Gastrocnemius medialis (tissue), 4 donors: Measurements from ENCODE around the gene NAA60. TPM values are rescaled to one million over a fixed set of nuclear protein-coding genes. Genes with fewer than 3 reads are reported as not detected.

ENCODE experiments used
- ATAC-seq, 2 donors: fragments of 150-250 bp; one replicate each; pipeline ENCODE4 v1.9.1; 2016
- DNase-seq, 2 donors: peaks; one replicate each; pipeline ENCODE4 v3.0.0-alpha.2; 2019
- H3K27ac ChIP-seq, 4 donors: fragments of 200-600 bp; sonication (generic); 1 replicate in 1 of 4; 2 replicates in 3 of 4; pipeline ENCODE4 v1.5.1; 2016 to 2018; ENCODE audit warnings: mild to moderate bottlenecking in 2 of 4, moderate library complexity in 1 of 4
- H3K27me3 ChIP-seq, 3 donors: fragments of 200-600 bp; sonication (generic) in 2 of 3; 1 replicate in 1 of 3; 2 replicates in 2 of 3; pipeline versions ENCODE4 v1.5.1 to v1.6.0; 2016 to 2019; ENCODE audit warnings: mild to moderate bottlenecking in 1 of 3, moderate library complexity in 1 of 3
- H3K36me3 ChIP-seq, 2 donors: fragments of 200-600 bp; sonication (generic) in 1 of 2; one replicate each; pipeline ENCODE4 v1.5.1; 2017 to 2018
- H3K4me1 ChIP-seq, 2 donors: fragments of 200-600 bp; sonication (generic) in 1 of 2; one replicate each; pipeline ENCODE4 v1.5.1; 2016 to 2017; ENCODE audit warnings: mild to moderate bottlenecking in 2 of 2
- H3K4me3 ChIP-seq, 4 donors: fragments of 200-600 bp; sonication (generic) in 3 of 4; 1 replicate in 1 of 4; 2 replicates in 3 of 4; pipeline ENCODE4 v1.5.1; 2016 to 2019; ENCODE audit warnings: mild to moderate bottlenecking in 2 of 4
- H3K9me3 ChIP-seq, 3 donors: fragments of 200-600 bp; sonication (generic) in 2 of 3; 1 replicate in 1 of 3; 2 replicates in 2 of 3; pipeline ENCODE4 v1.5.1; 2016 to 2019
- CTCF ChIP-seq, 5 experiments: fragments of 450-650 bp in 3 of 5; fragments of 200-600 bp in 2 of 5; sonication (generic) in 2 of 5; IDR thresholded peaks in 4 of 5; conservative IDR thresholded peaks in 1 of 5; 1 replicate in 4 of 5; 2 replicates in 1 of 5; pipeline ENCODE4 v1.5.1; 2016 to 2019; ENCODE audit warnings: antibody characterized with exemption in 5 of 5, mild to moderate bottlenecking in 3 of 5, moderate library complexity in 3 of 5
- POLR2A ChIP-seq, 2 donors: fragments of 450-650 bp; IDR thresholded peaks; one replicate each; pipeline ENCODE4 v1.6.1; 2017; ENCODE audit warnings: antibody characterized with exemption in 2 of 2, mild to moderate bottlenecking in 2 of 2, moderate library complexity in 2 of 2
- in situ Hi-C, 4 donors: fragments of 200-750 bp; cut with MboI; loops; one replicate each; pipeline versions ENCODE4 v1.15.0 to v1.8.0; 2017; ENCODE audit warnings: low sequenced_read_pairs in 4 of 4
- intact Hi-C: fragments of 100-400 bp; cut with DNase I; formaldehyde crosslinking; loops from one replicate; pipeline ENCODE4 v1.15.1; 2023; ENCODE audit warnings: low total_unique reads
- total RNA-seq, 4 donors: library from RNA; depleted of rRNA; stranded (reverse); fragments of >200 nt; gene quantifications; one replicate each; pipeline versions ENCODE4 v1.1.0 to v1.2.3, GENCODE V29; 2016

The NAA60 gene
- total RNA-seq, 4 donors from 2014 or later, result 14.2 to 16.7 (median 15.4) TPM

- H3K9me3 ChIP-seq, result no peaks in the 10 kb centered on the region
- H3K36me3 ChIP-seq, result peaks cover 0 to 27% of the 10 kb centered on the region in 2 donors
- intact Hi-C loops, result no loop called here
- in situ Hi-C loops, result no loop called here
- no peak for ATAC-seq
- no peaks in the 10 kb centered on the region for H3K27me3 ChIP-seq
- no peak overlapping the region for H3K4me3 ChIP-seq
- H3K4me1 ChIP-seq, result no peaks in the 10 kb centered on the region
- no peak for DNase-seq
- no peak overlapping the region for H3K27ac ChIP-seq
- TF ChIP-seq CTCF (IDR thresholded peaks at IDR 0.05 in 4 of 5, conservative IDR thresholded peaks at IDR 0.05 in 1 of 5), result no peak
- no peak for TF ChIP-seq POLR2A (IDR thresholded peaks at IDR 0.05)
Observed at GRCh38 chr16:3488801-3489200, 45.3 kb downstream of the NAA60 start.

GRCh38 chr16:3490911-3491629 lies 47.6 kb downstream of the NAA60 start:
- Histone ChIP-seq H3K27ac (no peak overlapping the region), H3K4me3 (no peak overlapping the region), H3K27me3 (no peaks in the 10 kb centered on the region), H3K9me3 (no peaks in the 10 kb centered on the region), H3K36me3 (peaks cover 0 to 4% of the 10 kb centered on the region in 2 donors), H3K4me1 (no peaks in the 10 kb centered on the region)
- intact Hi-C loops, result no loop called here
- ATAC-seq (no peak), DNase-seq (no peak)
- TF ChIP-seq CTCF (IDR thresholded peaks at IDR 0.05 in 4 of 5, conservative IDR thresholded peaks at IDR 0.05 in 1 of 5) (no peak), POLR2A (IDR thresholded peaks at IDR 0.05) (no peak)
- in situ Hi-C loops, result loop anchor here in 1 of 4 donors (10.0 kb wide), 1 partner anchor 86 kb away; the partner anchor contains the start of genes ZNF174 and ZSCAN32

- no peak overlapping the region for H3K27ac ChIP-seq
- no peak overlapping the region for H3K4me3 ChIP-seq
- no peaks in the 10 kb centered on the region for H3K36me3 ChIP-seq
- ATAC-seq (no peak), DNase-seq (no peak)
- no peaks in the 10 kb centered on the region for H3K4me1 ChIP-seq
- in situ Hi-C loops, result loop anchor here in 1 of 4 donors (10.0 kb wide), 1 partner anchor 88 kb away; the partner anchor contains the start of genes ZNF174 and ZSCAN32
- intact Hi-C loops, result no loop called here
- no peaks in the 10 kb centered on the region for H3K9me3 ChIP-seq
- H3K27me3 ChIP-seq, result no peaks in the 10 kb centered on the region
- TF ChIP-seq CTCF (IDR thresholded peaks at IDR 0.05 in 4 of 5, conservative IDR thresholded peaks at IDR 0.05 in 1 of 5) (no peak), POLR2A (IDR thresholded peaks at IDR 0.05) (no peak)
Observed at GRCh38 chr16:3492356-3492755, 48.9 kb downstream of the NAA60 start.

- Histone ChIP-seq H3K27me3 (no peaks in the 10 kb centered on the region), H3K36me3 (no peaks in the 10 kb centered on the region), H3K4me1 (no peaks in the 10 kb centered on the region), H3K4me3 (no peak overlapping the region), H3K9me3 (no peaks in the 10 kb centered on the region), H3K27ac (no peak overlapping the region)
- DNase-seq (no peak), ATAC-seq (no peak)
- intact Hi-C loops, result no loop called here
- TF ChIP-seq POLR2A (IDR thresholded peaks at IDR 0.05) (no peak), CTCF (IDR thresholded peaks at IDR 0.05 in 4 of 5, conservative IDR thresholded peaks at IDR 0.05 in 1 of 5) (no peak)
- in situ Hi-C loops, result loop anchor here in 1 of 4 donors (10.0 kb wide), 1 partner anchor 90 kb away; the partner anchor contains the start of genes ZNF174 and ZSCAN32
Observed at GRCh38 chr16:3494386-3494973, 51.0 kb downstream of the NAA60 start.
